Right lung (tissue), 5 donors: ENCODE results near the gene ZNF606. TPM values are rescaled to one million over a fixed set of nuclear protein-coding genes. Genes with fewer than 3 reads are reported as not detected.
"Not testable (repeated sequence)": the region's sequence is repeated elsewhere in the genome, so short reads cannot be mapped to it uniquely, and the experiment has no call there.

Experiments
- DNase-seq, 2 donors: peaks; one replicate each; pipeline ENCODE4 v3.0.0-alpha.2; 2013
- polyA plus RNA-seq, 5 donors: library from polyadenylated mRNA; unstranded; fragments of 120-200 nt; gene quantifications; one replicate each; pipeline versions ENCODE4 v1.2.1 to v1.2.3, GENCODE V29; 2013; ENCODE audit warnings: inconsistent platforms in 1 of 5, low replicate concordance in 1 of 5; ENCODE audit not compliant: insufficient read length in 5 of 5, insufficient read depth in 1 of 5

The ZNF606 gene
- polyA plus RNA-seq, 5 donors, result 25.8 to 33.2 (median 30.0) TPM

DNA sequence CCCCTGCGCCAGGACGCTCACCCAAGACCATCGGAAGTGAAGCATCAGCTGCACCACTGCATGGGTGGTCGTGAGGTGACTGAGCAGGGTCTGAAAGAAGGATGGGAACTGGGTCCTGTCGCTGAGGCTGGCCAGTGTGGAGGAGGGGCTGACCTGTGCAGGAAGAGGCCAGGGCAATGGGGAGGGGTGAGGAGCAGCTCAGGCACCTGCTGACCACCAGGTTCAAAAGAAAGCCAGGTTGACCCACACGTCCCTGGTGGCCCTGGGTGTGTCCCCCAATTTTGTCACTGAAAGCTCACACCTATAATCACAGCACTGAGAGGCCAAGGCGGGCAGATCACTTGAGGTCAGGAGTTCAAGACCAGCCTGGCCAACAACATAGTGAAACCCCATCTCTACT, 17.5 kb upstream of the ZNF606 start:
- DNase-seq, result no peak

DNA sequence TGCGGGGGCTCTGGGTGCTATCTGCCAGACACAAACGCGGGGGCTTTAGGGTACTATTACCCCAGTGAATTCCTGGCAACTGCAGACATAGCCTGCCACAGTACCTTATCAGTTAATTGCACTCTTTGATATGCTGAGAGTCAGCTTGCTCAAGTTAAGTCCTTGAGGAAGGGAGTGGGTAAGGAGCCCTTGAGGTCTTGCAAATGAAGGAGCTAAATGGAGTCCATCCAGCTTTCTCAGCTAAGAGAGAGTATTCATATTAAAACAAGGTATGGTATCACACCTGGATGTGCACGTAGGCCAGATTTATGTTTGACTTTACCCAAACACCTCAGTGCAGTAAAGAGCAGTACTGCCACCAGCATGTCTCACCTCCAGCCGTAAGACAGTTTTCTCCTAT, 11.5 kb upstream of the ZNF606 start:
- peak in 1 of 2 donors; percentile 48 for DNase-seq

DNA sequence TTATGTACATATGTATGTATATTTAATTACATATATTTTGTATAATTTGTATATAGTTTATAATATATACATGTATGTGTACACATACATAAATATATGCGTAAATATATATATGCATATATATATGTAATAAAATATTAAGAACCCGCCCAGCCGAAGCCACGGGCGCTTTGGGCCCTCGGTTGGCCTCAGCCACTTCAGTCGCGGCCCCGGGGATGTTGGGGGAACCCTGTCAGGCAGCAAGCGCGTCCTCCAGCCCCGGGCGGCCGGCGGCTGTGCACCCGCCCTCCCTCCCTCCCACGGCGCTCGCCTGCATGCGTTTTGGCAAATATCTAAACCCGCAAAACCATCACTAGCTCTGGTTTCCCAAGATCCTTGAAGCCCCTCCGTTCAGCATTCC, 7.9 kb upstream of the ZNF606 start:
- DNase-seq, result no peak

DNA sequence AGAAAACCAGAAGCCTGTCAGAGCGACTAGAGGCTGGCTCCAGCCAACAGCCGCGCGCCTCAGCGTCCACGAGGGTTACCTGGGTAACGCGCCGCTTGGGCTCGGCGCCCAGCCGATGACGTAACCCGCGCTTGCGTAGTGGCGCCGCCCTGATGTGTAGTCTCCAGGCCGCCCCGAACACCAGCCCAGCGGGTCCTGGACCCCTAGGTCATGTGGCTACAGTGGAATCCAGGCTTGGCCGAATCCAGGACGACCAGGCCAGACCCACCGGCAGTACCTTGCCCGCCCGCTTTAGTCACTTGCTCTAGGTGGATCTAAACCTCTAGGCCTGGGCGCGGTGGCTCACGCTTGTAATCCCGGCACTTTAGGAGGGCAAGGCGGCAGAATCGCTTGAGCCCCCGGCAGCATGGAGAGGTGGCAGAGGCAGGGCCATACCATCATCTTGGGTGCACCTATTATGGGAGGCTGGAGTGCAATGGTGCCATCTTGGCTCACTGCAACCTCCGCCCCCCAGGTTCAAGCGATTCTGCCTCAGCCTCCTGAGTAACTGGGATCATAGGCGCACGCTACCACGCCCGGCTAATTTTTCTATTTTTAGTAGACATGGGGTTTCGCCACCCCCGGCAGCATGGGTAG, 7.2 kb upstream of the ZNF606 start:
- peak; percentile 96 for DNase-seq

DNA sequence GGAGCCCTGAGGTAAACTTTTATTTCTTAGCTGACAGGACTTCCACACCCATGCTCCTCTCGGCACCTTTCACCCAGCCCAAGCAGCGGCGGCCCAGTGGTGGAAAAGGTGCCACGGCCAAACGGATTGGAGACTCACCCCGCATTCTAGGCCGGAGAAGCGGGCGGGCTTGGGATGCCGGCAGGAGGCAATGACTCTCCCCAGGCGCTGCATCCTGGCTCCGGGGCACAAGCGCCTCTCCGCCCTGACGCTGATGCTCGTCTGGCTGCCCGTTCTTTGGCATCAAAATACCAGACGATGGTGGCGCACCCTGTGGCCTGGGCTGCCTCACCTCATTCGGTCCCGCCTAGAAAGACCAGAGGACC, 6.7 kb upstream of the ZNF606 start:
- DNase-seq, result no peak

DNA sequence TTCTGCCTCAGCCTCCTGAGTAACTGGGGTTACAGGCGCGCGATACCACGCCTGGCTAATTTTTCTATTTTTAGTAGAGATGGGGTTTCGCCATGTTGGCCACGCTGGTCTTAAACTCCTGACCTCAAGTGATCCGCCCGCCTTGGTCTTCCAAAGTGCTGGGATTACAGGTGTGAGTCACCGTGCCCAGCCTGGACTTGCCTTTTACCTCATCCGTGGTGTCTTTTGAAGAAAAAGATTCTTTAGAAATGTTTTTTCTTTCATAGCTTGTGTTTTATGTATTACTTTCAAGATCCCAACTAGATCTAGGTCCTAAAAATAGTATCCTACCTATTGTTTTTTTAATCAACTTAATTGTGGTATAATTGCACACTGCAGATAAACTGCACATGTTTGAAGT, 6.3 kb upstream of the ZNF606 start:
- not testable (repeated sequence) for DNase-seq

DNA sequence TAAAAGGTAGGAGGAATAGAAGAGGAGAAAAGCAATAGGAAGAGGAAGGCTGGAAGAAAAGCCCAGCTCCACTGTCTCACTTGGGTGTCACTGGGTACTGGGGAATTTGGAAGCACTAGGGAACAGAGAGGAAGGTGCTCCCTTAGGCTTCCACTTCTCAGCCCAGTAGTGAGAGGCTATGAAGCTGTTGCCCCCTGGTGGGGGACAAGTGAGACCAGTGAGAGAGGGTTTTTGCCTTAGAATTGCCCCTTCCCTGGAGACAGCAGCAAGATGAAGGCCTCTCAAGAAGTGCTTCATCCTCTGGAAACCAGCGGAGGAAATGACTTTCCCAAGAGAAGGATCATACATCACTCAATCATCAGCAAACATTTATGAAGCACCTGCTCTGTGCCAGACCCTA, 4.7 kb upstream of the ZNF606 start:
- DNase-seq, result no peak

DNA sequence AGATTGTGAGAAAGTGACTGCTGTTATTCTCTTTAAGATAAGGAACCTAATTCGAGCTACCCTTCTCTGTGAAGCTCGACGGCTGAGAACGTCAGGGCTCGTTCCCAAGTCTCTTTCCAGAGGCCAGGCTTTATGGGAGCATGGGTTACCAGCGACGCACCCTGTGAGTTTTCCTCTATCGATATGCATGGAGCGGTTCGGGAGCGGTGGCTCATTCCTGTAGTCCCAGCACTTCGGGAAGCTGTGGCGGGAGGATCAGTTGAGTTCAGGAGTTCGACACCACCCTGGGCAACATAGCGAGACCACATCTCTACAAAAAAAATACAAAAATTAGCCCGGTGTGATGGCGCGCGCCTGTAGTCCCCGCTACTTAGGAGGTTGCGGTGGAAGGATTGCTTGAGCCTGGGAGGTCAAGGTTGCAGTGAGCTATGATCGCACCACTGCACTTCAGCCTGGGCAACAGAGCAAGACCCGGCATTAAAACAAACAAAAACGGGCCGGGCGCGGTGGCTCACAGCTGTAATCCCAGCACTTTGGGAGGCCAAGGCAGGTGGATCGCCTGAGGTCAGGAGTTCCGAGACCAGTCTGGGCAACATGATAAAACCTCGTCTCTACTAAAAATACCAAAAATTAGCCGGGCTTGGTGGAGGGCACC, 681 bp upstream of the ZNF606 start:
- DNase-seq, result no peak

DNA sequence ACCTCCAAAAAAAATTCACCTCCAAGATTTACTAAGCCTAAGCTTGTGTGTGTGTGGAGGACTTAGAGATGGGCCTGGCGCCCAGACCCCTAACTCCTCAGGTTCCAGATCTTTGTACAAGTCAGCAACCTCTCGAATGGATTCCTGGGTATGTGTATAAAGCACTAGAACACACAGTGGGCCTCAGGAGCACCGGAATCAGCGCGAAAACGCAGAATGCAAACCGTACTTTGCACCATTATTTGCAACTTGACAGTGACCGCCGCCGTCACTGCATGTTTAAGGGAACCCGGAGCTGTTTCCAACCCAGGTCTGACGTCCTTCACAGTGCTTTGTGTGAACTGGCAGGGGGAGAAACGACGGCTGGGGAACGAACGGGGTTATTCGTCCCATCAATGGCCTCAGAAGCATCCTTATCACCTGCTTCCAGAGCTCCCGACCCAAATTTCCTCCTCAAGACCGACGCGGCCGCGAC, 688 bp downstream of the ZNF606 start:
- peak in 1 of 2 donors; percentile 45 for DNase-seq

DNA sequence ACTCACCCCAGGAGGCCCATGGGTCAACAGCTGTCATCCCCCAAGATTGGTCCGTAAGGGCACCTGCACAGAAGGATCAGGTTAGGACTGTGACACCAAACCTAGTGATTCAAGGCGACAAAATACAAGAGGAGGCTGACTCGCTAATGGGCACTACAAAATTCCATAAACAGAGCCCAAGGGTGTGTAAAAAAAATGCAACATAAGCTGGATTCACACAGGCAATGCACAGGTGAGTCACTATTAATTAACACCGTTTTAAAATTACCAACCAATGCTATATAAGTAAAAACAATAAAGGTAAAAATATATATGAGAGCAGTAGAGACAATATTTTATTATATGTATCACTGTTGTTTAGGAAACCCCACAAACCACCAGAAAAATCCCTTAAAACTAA, 1.9 kb downstream of the ZNF606 start:
- no peak for DNase-seq

DNA sequence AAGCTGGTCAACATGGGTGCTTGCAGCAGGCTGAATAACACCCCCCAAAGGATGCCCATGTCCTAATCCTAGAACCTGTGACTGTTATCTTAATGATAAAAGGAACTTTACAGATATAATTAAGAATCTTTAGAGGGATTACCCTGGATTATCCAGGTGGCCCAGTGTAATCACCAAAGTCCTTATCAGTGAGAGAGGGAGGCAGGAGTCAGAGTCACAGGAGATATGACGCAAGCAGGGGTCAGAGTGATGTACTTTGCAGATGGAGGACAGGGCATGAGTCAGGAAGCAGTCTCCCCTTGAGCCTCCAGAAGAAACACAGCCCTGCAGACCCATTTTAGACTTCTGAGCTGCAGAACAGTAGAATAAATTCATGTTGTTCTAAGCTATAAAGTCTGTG, 9.8 kb downstream of the ZNF606 start:
- DNase-seq, result no peak

DNA sequence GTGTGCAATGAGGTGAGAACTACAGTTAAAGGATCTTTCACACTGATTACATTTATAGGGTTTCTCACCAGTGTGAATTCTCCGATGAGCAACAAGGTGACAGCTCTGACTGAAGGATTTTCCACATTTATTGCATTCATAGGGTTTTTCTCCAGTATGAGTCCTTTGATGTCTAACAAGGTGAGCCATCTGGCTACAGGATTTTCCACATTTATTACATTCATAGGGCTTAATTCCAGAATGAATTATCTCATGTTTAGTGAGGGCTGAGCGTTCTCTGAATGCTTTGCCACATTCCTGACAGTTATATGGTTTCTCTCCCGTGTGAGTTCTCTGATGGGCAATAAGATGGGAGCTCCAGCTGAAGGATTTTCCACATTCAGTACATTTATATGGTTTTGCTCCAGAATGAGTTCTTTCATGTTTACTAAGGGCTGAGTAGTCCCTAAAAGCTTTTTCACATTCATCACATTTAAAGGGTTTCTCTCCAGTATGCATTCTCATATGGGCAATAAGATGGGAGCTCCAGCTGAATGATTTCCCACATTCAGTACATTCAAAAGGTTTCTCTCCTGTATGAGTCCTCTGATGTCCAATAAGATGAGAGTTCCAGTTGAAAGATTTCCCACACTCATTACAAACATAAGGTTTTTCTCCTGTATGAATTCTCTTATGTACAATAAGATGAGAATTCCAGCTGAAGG, 23.9 kb downstream of the ZNF606 start:
- DNase-seq, result no peak

DNA sequence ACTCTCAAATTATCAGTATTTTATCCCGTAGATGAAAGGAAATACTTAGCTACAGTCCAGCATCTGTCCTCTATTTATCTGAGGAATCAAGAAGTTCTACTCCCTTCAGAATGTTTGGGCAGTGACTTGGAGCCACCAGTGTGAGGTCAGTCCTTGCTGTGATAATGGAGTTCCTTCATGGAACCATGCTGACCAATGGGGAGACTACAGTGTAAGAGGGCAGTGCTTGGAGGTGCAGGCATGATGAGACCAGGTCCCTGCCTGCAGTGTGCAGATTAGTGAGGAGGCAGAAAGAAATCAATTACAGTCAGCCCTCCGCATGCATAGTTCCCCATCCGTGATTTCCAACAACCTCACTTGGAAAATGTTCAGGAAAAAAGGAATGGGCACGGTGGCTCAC, 28.2 kb downstream of the ZNF606 start, which contains the start of gene C19orf18:
Gene C19orf18 (minus strand): TSS at position 101 of the 400 bp plus-strand sequence. CDS start 102 bp downstream, outside the sequence.
- no peak for DNase-seq

DNA sequence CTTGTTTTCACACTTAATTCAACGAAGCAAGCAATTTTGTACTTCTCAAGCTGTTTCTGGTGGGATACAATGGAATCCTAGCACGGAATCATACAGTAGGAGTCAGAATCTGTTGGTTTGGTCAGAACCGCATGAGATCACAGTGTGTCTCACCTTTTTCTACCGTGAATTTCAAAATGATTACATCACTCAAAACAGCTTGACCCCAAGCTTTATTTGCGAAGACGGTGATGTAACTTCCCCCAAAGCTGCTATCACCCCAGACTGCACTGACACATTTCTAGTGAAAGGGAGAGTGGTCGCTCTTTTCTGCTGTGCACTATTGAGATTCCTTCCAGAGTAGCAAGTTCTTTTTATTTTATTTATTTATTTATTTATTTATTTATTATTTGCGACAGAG, 37.9 kb downstream of the ZNF606 start:
- no peak for DNase-seq

DNA sequence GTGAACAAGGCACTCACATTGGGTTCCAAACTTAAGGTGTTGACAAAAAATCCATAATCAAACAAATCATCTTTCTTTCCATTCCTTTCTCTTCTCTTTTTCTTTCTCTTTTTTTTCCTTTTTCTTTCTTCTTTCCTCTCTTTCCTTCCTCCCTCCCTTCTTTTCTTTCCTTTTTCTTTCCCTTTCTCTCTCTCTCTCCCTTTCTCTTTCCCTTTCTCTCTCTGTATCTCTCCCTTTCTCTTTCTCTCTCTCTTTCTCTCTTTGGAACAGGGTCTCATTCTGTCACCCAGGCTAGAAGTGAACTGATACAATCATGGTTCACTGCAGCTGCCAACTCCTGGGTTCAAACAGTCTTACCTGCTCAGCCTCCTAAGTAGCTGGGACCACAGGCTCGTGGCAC, 40.8 kb downstream of the ZNF606 start:
- DNase-seq, result no peak

DNA sequence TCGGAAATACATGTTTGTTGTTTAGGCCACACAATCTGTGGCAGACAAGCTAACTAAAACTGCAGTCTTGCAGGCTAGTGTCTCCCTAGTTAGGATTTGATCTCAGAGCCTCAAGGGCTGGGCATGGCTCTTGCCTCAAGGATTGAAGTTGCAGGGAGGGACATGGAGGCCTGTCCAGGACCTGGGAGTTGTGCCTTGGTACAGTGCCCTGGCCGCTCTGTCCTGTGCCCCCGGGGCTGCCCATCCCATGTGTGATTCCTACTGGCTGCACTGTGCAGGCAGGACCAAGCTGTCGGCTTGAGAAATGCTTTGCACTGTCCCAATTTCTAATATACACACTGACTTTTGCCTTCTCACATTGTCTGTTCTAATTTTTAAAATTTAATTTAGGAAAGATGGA, 47.6 kb downstream of the ZNF606 start:
- no peak for DNase-seq

DNA sequence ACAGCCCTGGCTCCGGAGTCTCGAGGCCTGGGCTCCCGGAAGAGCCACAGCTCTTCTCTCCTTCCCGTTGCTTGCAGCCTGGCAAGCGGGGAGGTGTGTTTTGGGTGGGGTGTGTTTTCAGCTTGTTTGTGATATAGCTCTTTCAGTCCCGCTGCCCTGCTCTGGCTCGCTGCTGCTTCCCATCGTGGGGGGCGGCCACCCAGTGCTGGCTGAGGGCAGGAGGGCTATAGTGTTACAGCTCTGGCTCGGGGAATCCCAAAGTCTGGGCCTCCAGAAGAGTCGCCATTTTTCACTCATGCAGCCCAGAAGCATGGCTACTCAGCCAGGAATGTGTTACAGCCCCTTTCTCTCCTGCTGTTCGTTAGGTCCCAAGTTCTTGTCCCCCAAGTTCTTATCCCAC, 52.9 kb downstream of the ZNF606 start:
- no peak for DNase-seq

DNA sequence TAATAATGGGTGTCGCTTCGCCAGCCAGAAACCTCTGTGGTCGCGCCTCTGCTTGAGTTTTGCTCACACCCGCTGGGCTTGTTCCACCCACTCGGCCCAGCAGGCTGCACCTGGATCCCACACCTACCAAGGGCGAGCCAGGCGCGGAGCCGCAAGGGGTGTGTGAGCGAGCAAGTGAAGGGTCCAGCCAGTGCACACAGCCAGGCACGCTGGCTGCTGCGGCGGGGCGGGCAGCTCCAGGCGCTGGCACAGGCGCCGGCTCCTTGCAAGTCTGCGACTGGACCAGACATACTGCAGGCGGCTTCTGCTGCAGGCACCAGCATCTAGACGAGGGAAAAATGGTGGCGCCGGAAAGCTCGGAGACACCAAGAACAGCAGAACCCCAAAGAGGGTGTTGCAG, 53.3 kb downstream of the ZNF606 start:
- no peak for DNase-seq

DNA sequence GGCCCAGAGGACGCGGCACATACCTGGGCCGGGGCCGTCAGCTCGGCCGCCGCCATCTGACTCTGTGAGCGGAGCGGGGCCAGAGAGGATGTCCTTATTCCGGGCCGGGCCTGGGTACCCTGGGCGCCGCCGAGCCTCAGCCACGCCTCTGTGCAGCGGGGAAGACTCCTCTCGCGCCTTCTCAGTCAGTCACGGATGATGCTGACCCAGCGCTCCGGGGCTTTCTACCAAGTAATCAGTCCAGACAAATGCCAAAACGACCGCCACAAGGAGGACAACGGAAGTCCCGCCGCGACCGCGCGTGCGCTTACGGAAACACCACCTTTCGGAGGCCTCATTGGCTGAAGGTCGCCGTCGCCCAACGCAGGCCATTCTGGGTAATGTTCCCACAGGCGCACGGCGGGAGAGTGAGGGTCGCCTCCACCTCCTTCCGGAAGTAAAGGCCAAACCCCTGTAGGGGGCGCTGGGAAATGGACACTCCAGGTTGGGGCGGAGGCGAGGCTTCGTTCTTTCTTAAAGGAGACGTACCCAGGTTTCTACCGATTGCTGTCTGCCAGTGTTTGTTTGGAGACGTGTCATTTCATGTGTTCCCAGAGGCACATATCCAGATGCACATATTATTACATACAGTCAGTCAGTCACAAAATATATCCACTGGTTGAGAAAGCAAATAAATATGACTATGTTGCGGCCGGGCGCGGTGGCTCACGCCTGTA, 55.0 kb downstream of the ZNF606 start, which contains the start of gene ZNF256:
Gene ZNF256 (minus strand): TSS at position 288 of the 716 bp plus-strand sequence. CDS start 232 bp downstream, at position 56.
- peak; percentile 94 to 96 for DNase-seq

DNA sequence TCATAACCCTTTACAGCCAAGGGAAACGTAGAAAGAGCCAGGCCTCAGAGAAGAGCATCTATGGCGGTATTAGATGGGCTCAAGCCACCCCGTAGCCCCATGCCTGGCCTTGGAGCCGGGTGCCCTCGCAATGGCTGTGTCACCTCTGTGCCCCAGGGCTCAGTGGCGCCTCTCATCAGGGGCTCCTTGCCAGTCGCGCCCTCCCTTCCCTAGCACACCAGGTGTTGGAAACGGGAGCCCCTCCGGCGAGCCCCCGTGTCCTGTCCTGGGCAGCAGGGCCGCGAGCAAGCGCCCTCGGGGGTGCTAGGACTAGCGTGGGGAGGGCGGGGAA, 55.6 kb downstream of the ZNF606 start:
- no peak for DNase-seq

DNA sequence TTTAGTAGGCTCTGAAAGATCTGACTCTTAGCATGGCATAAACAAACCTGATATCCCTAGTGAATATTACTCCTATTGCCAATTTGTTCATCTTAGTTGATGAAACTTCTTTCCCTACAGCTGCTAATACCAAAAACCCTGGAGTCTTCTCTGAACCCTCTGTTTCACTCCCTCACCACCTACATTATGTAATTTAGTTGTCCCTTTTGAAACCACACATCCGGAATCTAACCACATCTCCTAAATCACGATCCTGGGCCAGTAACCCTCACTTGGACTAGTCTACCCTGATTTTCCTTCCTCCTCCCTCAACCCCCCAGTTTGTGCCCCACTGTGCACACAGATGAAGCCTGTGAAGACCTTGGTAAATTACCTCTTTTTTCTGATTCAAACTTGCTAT, 56.3 kb downstream of the ZNF606 start:
- no peak for DNase-seq

DNA sequence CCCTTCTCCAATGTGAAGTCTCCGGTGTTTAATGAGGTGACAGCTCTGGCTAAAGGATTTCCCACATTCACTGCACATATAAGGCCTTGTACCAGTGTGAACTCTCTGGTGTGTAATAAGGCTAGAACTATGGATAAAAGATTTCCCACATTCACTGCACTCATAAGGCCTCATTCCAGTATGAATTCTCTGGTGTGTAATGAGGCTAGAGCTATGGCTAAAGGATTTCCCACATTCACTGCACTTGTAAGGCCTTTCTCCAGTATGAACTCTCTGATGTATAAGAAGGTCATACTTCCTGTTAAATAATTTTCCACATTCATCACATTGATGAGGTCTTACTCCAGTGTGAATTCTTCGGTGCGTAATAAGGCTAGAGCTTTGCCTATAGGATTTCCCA, 61.0 kb downstream of the ZNF606 start:
- DNase-seq, result no peak
